ENCODE measurements around the gene IVD. TPM values are rescaled to one million over a fixed set of nuclear protein-coding genes. Genes with fewer than 3 reads are reported as not detected.

Gene IVD
- total and polyA plus RNA-seq, 9 of the 15 experiments (the other 6 are each of a cell fraction or from before 2014, with no cell fraction given): 0.15 to 4.5 (median 2.4) TPM

DNA sequence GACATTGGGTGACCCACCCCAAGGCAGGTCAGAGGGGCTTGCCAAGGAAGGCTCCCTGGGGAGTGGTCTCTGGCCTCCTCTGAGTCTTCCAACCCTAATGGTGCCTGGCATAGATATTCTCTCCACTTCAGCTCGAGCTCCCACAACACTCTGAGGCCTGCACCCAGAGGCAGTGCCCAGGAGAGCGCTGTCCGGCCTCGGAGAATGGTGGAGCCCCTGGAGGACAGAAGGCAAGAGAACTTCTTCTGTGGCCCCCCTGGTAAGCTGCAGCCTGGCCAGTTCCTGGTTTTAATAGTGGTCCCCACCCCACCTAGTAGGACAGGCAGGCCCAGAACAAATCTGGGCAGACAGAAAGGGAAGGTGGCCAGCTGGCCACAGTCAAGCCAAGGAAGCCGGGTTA is 40.6 kb upstream of the IVD start:
- in situ Hi-C loops (cut with MboI) (no loop called here), intact Hi-C loops (cut with micrococcal nuclease) (no loop called here)
- no peak for DNase-seq (ENCODE audit: extremely low read depth in 1 of 4, low spot score in 3 of 4)
- H3K4me3 ChIP-seq: no peak overlapping the region
- H3K9me1 ChIP-seq (ENCODE audit: control insufficient read depth, insufficient read depth, low read length): no peaks in the 10 kb centered on the region
- no peak overlapping the region for H3K4me2 ChIP-seq (ENCODE audit: insufficient read depth, low read length)
- no peak for TF ChIP-seq TBP (optimal IDR thresholded peaks at IDR 0.05; ENCODE audit: low read depth, low read length)
- TF ChIP-seq, protein P1, sequence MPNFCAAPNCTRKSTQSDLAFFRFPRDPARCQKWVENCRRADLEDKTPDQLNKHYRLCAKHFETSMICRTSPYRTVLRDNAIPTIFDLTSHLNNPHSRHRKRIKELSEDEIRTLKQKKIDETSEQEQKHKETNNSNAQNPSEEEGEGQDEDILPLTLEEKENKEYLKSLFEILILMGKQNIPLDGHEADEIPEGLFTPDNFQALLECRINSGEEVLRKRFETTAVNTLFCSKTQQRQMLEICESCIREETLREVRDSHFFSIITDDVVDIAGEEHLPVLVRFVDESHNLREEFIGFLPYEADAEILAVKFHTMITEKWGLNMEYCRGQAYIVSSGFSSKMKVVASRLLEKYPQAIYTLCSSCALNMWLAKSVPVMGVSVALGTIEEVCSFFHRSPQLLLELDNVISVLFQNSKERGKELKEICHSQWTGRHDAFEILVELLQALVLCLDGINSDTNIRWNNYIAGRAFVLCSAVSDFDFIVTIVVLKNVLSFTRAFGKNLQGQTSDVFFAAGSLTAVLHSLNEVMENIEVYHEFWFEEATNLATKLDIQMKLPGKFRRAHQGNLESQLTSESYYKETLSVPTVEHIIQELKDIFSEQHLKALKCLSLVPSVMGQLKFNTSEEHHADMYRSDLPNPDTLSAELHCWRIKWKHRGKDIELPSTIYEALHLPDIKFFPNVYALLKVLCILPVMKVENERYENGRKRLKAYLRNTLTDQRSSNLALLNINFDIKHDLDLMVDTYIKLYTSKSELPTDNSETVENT (CRISPR knock-in tag; IDR thresholded peaks at IDR 0.05): no peak
- TF ChIP-seq ZNF124 (CRISPR knock-in tag; IDR thresholded peaks at IDR 0.05): no peak
- TF ChIP-seq, protein P2, sequence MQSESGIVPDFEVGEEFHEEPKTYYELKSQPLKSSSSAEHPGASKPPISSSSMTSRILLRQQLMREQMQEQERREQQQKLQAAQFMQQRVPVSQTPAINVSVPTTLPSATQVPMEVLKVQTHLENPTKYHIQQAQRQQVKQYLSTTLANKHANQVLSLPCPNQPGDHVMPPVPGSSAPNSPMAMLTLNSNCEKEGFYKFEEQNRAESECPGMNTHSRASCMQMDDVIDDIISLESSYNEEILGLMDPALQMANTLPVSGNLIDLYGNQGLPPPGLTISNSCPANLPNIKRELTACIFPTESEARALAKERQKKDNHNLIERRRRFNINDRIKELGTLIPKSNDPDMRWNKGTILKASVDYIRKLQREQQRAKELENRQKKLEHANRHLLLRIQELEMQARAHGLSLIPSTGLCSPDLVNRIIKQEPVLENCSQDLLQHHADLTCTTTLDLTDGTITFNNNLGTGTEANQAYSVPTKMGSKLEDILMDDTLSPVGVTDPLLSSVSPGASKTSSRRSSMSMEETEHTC (IDR thresholded peaks at IDR 0.05): no peak
- no peak for TF ChIP-seq HDAC3 (IDR thresholded peaks at IDR 0.05; ENCODE audit: borderline replicate concordance, partially characterized antibody)
- TF ChIP-seq, protein P3, sequence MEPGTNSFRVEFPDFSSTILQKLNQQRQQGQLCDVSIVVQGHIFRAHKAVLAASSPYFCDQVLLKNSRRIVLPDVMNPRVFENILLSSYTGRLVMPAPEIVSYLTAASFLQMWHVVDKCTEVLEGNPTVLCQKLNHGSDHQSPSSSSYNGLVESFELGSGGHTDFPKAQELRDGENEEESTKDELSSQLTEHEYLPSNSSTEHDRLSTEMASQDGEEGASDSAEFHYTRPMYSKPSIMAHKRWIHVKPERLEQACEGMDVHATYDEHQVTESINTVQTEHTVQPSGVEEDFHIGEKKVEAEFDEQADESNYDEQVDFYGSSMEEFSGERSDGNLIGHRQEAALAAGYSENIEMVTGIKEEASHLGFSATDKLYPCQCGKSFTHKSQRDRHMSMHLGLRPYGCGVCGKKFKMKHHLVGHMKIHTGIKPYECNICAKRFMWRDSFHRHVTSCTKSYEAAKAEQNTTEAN (CRISPR knock-in tag; IDR thresholded peaks at IDR 0.05): no peak
- TF ChIP-seq, protein P4, sequence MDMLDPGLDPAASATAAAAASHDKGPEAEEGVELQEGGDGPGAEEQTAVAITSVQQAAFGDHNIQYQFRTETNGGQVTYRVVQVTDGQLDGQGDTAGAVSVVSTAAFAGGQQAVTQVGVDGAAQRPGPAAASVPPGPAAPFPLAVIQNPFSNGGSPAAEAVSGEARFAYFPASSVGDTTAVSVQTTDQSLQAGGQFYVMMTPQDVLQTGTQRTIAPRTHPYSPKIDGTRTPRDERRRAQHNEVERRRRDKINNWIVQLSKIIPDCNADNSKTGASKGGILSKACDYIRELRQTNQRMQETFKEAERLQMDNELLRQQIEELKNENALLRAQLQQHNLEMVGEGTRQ (CRISPR knock-in tag; IDR thresholded peaks at IDR 0.05): no peak
- no peak for TF ChIP-seq CBFB (CRISPR knock-in tag; IDR thresholded peaks at IDR 0.05)
- TF ChIP-seq, protein P5, sequence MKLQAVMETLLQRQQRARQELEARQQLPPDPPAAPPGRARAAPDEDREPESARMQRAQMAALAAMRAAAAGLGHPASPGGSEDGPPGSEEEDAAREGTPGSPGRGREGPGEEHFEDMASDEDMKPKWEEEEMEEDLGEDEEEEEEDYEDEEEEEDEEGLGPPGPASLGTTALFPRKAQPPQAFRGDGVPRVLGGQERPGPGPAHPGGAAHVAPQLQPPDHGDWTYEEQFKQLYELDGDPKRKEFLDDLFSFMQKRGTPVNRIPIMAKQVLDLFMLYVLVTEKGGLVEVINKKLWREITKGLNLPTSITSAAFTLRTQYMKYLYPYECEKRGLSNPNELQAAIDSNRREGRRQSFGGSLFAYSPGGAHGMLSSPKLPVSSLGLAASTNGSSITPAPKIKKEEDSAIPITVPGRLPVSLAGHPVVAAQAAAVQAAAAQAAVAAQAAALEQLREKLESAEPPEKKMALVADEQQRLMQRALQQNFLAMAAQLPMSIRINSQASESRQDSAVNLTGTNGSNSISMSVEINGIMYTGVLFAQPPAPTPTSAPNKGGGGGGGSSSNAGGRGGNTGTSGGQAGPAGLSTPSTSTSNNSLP (IDR thresholded peaks at IDR 0.05; ENCODE audit: borderline replicate concordance, low read depth, low read length): no peak
- H3K9me3 ChIP-seq (replicated peaks; ENCODE audit: control insufficient read depth, insufficient read depth, low read depth, low read length): no peaks in the 10 kb centered on the region
- 49% methylated on average over 5 of the region's 5 CpGs for WGBS (ENCODE audit: insufficient coverage, low coverage, missing lambda C conversion rate)
- H2AFZ ChIP-seq (ENCODE audit: low read depth, low read length): no peak overlapping the region
- no peak overlapping the region for H3K27ac ChIP-seq (ENCODE audit: extremely low read depth, low read depth, low read length)
- peaks cover 9 to 44% of the 10 kb centered on the region in 2 experiments for H3K4me1 ChIP-seq (replicated peaks in 1 of 2; ENCODE audit: control insufficient read depth in 2 of 2, insufficient read depth in 2 of 2, low read length in 2 of 2)
- H3K9ac ChIP-seq (ENCODE audit: insufficient read depth in 1 of 2, low read depth in 2 of 2, low read length in 2 of 2): no peak overlapping the region
- no peak for FAIRE-seq
- no peaks in the 10 kb centered on the region for H3K36me3 ChIP-seq (ENCODE audit: control insufficient read depth, insufficient read depth, low read length)
- ChIA-PET CTCF (ENCODE audit: low intra/inter-chr PET ratio) (no interaction called here), POLR2A (no interaction called here)
- no TSS peak for BruUV-seq (replicated peaks)
- peaks cover 0 to 14% of the 10 kb centered on the region in 2 experiments; a peak in 2 of 5 replicates for H3K27me3 ChIP-seq (ENCODE audit: control insufficient read depth in 2 of 2, insufficient read depth in 2 of 2, low read length in 2 of 2)
- ATAC-seq: no peak
- H4K20me1 ChIP-seq (replicated peaks; ENCODE audit: control insufficient read depth, insufficient read depth, low read length): no peaks in the 10 kb centered on the region
- no peaks in the 10 kb centered on the region for H3K79me2 ChIP-seq (ENCODE audit: control insufficient read depth, insufficient read depth, low read length)
